Mesodermal cell (in vitro differentiated cells): ENCODE measurements around the gene EFCAB9. TPM values are rescaled to one million over a fixed set of nuclear protein-coding genes. Genes with fewer than 3 reads are reported as not detected.
"Not testable (repeated sequence)": the region's sequence is repeated elsewhere in the genome, so short reads cannot be mapped to it uniquely, and the experiment has no call there.

Source experiments
- H3K27ac ChIP-seq: 2 replicates; pipeline ENCODE4 v1.7.0; 2013; ENCODE audit warnings: mild to moderate bottlenecking, low read depth, low read length, moderate library complexity; ENCODE audit not compliant: severe bottlenecking
- H3K36me3 ChIP-seq: 2 replicates; pipeline ENCODE4 v1.7.1; 2013; ENCODE audit warnings: mild to moderate bottlenecking, low read length, moderate library complexity; ENCODE audit not compliant: control insufficient read depth, insufficient read depth
- H3K4me1 ChIP-seq: one replicate; pipeline ENCODE4 v1.7.1; 2013; ENCODE audit warnings: mild to moderate bottlenecking, low read length; ENCODE audit not compliant: insufficient read depth, control insufficient read depth, poor library complexity, severe bottlenecking
- H3K4me3 ChIP-seq: 2 replicates; pipeline ENCODE4 v1.7.0; 2013; ENCODE audit warnings: low read length, control low read depth, mild to moderate bottlenecking; ENCODE audit not compliant: insufficient read depth, poor library complexity, severe bottlenecking; ENCODE audit errors: extremely low read depth
- H3K9me3 ChIP-seq: 2 replicates; pipeline ENCODE4 v1.7.1; 2013; ENCODE audit warnings: mild to moderate bottlenecking, low read length, moderate library complexity; ENCODE audit not compliant: control insufficient read depth
- WGBS, 2 experiments: methylation state at CpG; one replicate each; pipeline ENCODE4 v1.1.5; 2013; ENCODE audit warnings: missing lambda C conversion rate in 2 of 2; ENCODE audit not compliant: insufficient coverage in 2 of 2; 5-methylcytosine and 5-hydroxymethylcytosine counted together
- polyA plus RNA-seq, 2 experiments: library from polyadenylated mRNA; stranded (reverse); fragments of 50-300 nt; gene quantifications; one replicate each; pipeline ENCODE4 v1.2.3, GENCODE V29; 2013

EFCAB9 gene
- polyA plus RNA-seq (2013, experiment 1 of 2) = not detected
- not detected for polyA plus RNA-seq (2013, experiment 2 of 2)

DNA sequence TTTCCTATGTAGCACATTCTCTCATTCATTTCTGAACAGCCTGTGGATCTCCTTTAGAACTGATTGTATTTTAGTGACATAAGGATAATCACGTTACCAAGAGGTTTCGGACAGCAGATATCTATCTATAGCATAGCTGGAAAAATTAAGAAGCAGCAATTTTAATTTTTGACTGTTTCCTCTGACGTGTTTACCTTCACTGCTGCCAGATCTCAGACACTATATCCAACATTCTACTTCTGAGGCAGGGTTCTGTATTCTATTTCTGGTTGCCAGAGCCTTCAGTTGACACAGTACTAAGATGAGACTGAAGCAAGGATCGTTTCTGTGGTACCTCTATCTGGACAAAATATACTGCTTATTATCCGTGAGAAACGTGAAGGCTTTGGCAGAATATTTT lies at the start of gene EFCAB9:
Gene EFCAB9 (plus strand): TSS at position 301 of the 400 bp plus-strand sequence. CDS start 1 bp downstream, at position 302.
- Histone ChIP-seq H3K4me1 (peaks cover 7% of the 10 kb centered on the region), H3K9me3 (no peaks in the 10 kb centered on the region), H3K4me3 (no peak within 1 kb of the TSS), H3K36me3 (no peaks in the 10 kb centered on the region), H3K27ac (no peak within 1 kb of the TSS)
- 95 to 99% methylated on average over 6 of the region's 6 CpGs for WGBS, 2 experiments

DNA sequence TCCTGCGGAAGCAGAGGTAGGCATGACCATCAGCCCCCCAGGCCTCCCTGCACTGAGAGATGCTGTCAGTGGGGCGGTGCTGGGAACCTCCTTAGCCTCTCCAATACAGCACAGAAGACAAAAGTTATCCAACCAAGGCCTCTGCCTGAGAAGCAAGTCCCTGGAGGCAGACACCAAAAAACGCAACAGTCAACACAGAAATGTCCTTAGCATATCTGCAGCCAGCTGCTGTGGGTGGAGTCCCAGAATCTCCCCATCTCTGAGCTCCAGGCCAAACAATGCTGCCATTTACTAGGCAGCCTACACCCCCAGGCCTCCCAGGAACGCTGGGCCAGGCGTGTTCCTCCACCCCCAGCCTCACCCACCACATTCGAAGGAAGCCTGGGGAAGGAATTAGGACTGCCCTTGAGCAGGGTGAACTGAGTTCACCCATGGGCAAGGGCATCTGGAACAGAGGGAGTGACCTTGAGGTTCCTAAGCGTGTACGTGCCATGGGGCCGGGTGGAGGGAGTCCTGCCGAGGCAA lies 49.6 kb upstream of the EFCAB9 start:
- H3K9me3 ChIP-seq = no peaks in the 10 kb centered on the region
- peaks cover 16% of the 10 kb centered on the region for H3K36me3 ChIP-seq
- 70 to 86% methylated on average over 3 to 10 of the region's 10 CpGs for WGBS, 2 experiments
- H3K4me1 ChIP-seq = peaks cover 58% of the 10 kb centered on the region
- H3K27ac ChIP-seq = peak overlapping the region; percentile 76
- H3K4me3 ChIP-seq = no peak overlapping the region

DNA sequence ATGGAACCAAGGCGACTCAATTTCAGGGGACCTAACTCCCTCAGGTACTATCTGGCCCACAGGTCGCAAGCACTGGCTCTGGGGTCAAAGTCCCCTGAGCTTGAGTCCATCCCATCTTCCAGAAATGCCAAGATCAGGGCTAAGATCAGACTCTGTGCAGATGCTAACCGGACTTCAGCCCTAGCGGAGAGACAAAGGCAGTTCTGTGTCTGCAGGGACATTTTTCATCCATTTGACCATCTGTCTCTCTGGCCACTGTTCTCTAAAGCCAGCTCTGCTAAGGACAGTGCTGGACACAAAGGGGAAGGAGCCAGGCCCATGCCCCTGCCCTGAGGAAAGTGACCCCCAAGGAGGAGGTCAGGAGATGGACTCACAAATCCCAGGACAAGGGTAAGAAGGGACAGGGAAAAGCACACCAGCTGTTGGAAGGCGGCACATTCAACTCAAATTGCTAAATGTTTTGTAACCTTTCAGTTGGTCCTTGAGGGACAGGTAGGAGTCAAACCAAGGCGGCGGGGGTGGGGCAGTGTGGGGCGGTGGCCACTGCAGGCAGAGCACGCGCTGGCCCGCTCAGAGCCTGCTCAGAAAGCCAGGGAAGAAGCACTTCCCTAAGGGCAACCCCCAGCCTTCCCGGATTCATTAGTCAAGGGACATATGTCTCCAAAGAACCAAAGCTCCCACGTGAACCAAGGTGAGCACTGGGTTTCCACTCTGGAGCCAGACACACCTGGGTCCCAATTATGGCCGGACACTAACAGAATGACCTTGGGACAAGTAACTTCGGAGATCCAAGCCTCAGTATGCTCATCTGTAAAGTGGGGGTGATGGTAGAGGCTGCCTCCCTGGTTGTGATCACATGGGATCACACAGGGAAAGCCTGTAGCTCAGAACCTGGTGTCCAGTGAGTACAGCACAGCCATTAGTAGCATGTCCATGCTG lies 48.8 kb upstream of the EFCAB9 start:
- H3K27ac ChIP-seq = peak overlapping the region; percentile 76
- 90 to 91% methylated on average over 7 to 13 of the region's 15 CpGs for WGBS, 2 experiments

DNA sequence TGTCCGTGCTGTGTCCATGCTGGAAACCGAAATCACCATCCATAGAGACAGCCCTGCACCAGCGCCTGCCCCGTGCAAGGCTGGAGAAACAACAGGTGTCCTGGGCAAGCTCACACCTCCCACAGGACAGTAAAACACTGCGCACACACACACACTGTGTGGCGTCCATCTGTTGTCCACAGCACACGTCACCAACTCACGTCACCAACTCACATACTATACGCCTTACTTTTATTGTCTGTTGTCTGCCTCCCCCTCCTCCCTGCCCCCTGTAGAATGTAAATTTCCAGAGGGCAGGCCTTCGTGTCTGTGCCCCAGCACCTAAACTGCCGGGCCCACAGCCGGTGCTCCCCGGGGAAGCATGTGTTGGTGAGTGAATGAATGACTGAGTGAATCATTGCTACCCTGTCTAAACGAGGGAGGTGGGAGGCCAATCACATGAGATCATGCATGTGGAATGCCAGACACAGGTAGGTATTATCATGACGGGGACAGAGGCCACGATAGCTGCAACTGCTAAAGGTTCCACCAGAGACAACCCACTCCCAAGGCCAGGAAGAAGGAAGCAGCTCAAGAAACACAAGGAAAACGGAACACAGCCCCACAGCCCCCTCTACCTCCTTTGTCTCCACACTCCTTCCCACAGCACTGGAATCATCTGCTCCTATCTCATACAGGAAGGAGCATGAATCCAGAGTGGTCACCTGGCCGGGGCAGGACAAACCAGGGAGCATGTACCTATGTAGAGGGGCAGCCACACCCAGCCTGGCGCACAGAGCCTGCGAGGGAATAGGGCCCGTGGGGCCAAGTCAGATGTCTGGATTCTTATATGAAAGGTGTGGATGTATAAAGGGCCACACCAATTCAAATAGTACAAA lies 47.9 kb upstream of the EFCAB9 start:
- 94 to 98% methylated on average over 15 to 18 of the region's 21 CpGs for WGBS, 2 experiments

More for the DNA sequence above, 48.8 kb upstream of the EFCAB9 start:
- Histone ChIP-seq H3K36me3 (peaks cover 17% of the 10 kb centered on the region), H3K4me3 (no peak overlapping the region), H3K9me3 (no peaks in the 10 kb centered on the region), H3K4me1 (peaks cover 58% of the 10 kb centered on the region)

DNA sequence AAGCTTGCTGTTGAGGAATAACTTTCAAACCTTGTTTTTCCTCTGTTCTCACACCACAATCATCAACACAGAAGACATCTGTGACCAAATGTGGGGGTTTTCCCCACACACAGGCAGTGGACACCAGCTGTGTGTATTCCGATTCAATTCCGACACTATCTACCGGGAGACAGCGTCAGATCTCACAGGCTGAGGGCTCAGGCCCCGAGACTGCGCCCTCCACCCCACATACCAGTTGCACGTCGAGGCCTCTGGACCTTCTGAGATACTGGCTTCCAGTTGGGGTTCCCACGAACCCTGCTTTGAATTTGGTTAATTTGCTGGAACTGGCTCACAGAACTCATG lies 47.3 kb upstream of the EFCAB9 start:
- WGBS, 2 experiments = 91 to 97% methylated on average over 5 to 7 of the region's 9 CpGs
- H3K36me3 ChIP-seq = peaks cover 21% of the 10 kb centered on the region
- H3K9me3 ChIP-seq = no peaks in the 10 kb centered on the region
- peaks cover 53% of the 10 kb centered on the region for H3K4me1 ChIP-seq
- peak overlapping the region; percentile 47 for H3K27ac ChIP-seq
- H3K4me3 ChIP-seq = no peak overlapping the region

More for the DNA sequence above, 47.9 kb upstream of the EFCAB9 start:
- H3K4me3 ChIP-seq = no peak overlapping the region
- H3K9me3 ChIP-seq = no peaks in the 10 kb centered on the region
- H3K27ac ChIP-seq = peak overlapping the region; percentile 47
- H3K4me1 ChIP-seq = peaks cover 59% of the 10 kb centered on the region
- H3K36me3 ChIP-seq = peaks cover 17% of the 10 kb centered on the region

DNA sequence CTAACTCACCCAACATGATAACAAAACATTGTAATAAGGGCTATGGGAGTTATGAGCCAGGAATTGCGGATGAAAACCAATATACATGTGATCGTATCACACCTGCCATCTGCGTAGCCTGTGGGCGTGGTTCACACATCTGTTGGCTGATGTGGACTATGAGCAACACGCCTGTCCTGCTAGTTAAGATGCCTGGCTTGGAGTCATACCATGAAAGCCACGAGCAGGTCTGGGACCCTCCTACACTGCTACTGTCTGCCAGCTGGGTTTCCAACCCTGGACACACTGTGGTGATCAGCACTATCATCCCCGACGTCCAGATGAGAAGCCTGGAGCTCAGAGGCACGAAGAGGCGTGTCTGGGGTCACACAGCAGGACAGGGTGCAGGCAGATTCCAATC lies 46.1 kb upstream of the EFCAB9 start:
- no peak overlapping the region for H3K27ac ChIP-seq
- no peaks in the 10 kb centered on the region for H3K9me3 ChIP-seq
- H3K4me3 ChIP-seq = no peak overlapping the region
- 93 to 94% methylated on average over 7 to 10 of the region's 10 CpGs for WGBS, 2 experiments
- peaks cover 42% of the 10 kb centered on the region for H3K4me1 ChIP-seq
- H3K36me3 ChIP-seq = peaks cover 27% of the 10 kb centered on the region

DNA sequence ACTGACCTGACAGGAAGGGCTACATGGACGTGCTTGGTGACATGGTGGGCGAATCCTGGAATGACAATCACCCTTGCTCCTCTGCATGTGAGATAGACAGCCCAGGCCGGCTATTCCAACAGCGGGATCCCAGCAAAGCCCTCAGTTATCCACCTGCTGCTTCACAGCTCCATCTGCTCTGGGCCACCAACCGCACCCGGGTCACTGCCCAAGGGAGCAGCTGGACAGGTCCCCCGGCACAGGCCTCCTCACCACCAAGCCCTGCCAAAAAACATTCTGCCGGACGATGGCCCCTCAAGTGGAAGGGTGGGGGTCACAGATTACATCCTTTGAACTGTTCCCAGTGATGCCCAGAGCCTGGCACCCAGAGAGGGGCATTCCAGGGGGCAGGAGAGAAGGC lies 45.6 kb upstream of the EFCAB9 start:
- Histone ChIP-seq H3K4me3 (no peak overlapping the region), H3K27ac (peak overlapping the region; percentile 72), H3K36me3 (peaks cover 31% of the 10 kb centered on the region), H3K9me3 (no peaks in the 10 kb centered on the region), H3K4me1 (peaks cover 37% of the 10 kb centered on the region)
- 92 to 94% methylated on average over 8 to 9 of the region's 9 CpGs for WGBS, 2 experiments

DNA sequence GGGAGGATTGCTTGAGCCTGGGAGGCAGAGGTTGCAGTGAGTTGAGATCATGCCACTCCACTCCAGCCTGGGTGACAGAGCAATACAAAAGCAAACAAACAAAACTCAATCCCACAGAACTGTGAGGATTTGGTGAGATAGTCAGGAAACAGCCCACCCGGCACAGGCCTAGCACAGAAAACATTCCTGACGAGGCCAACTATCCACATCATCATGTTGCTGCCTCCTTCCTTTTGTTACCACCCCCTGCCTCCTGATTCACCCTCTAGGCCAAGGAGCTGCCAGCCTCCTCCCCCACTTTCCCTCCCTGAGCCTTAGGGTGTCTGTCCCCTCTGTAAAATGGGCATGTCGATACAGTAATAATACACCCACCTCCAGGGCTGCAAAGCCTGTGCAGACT lies 44.9 kb upstream of the EFCAB9 start:
- WGBS, 2 experiments = 100% methylated on average over 1 of the region's 3 CpGs; no CpG with 5 or more reads in 1 of the 2 experiments
- peaks cover 30% of the 10 kb centered on the region for H3K4me1 ChIP-seq
- peaks cover 38% of the 10 kb centered on the region for H3K36me3 ChIP-seq
- H3K27ac ChIP-seq = peak overlapping the region; percentile 72
- H3K4me3 ChIP-seq = no peak overlapping the region
- H3K9me3 ChIP-seq = no peaks in the 10 kb centered on the region

DNA sequence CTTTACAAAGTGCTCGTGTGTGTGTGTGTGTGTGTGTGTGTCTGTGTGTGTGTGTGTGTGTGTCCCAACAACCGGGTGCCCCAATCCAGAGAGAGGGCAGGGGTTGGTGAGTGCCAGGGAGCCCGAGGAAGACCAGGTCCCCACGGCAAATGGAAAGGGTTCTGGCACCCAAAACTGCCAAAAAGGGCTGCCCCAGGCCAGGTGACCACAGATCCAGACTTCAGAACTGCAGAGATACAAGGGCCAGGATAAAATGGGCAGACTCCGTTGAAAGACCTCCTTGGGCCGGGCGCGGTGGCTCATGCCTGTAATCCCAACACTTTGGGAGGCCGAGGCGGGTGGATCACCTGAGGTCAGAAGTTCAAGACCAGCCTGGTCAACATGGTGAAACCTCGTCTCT lies 44.5 kb upstream of the EFCAB9 start:
- Histone ChIP-seq H3K36me3 (peaks cover 42% of the 10 kb centered on the region), H3K27ac (peak overlapping the region; percentile 72), H3K4me1 (peaks cover 26% of the 10 kb centered on the region)
- not testable (repeated sequence) for H3K9me3 ChIP-seq, H3K4me3 ChIP-seq
- WGBS, 2 experiments = 74 to 80% methylated on average over 7 of the region's 11 CpGs
